HepG2 (cell line): Measurements from ENCODE around the gene CASKIN1. TPM values are rescaled to one million over a fixed set of nuclear protein-coding genes. Genes with fewer than 3 reads are reported as not detected.

Experiments used
- ATAC-seq: fragments of 200-7000 bp; cut with Tn5 transposase; 3 replicates; pipeline ENCODE4 v1.9.1; 2020; ENCODE audit warnings: mild to moderate bottlenecking, moderate library complexity
- BruUV-seq: library from RNA; stranded (reverse); fragments of 400-500 nt; replicated peaks from 2 replicates; lab custom pipeline; 2021; lab: Mats Ljungman, UMichigan
- CTCF ChIA-PET: fragments of 300-600 bp; formaldehyde crosslinking; extraction: SDS; loops from one replicate; lab custom pipeline; 2021; ENCODE audit warnings: low total read pairs, inconsistent platforms, low intra/inter-chr PET ratio; lab: Yijun Ruan, JAX
- POLR2A ChIA-PET: fragments of 350-600 bp; sonication (Branson Sonifier 250); formaldehyde crosslinking; loops from one replicate; lab custom pipeline; 2020; ENCODE audit warnings: antibody characterized with exemption, inconsistent platforms; lab: Yijun Ruan, JAX
- DNase-seq: peaks from one replicate; pipeline ENCODE4 v3.0.0-alpha.2; 2015; ENCODE audit warnings: low spot score
- FAIRE-seq: peaks from 3 replicates; lab custom pipeline; 2011; peaks lifted over from hg19 to GRCh38; lab: Jason Lieb, UNC
- H2AFZ ChIP-seq: one replicate; pipeline ENCODE4 v1.6.1; 2011; ENCODE audit warnings: low read length, inconsistent platforms
- H3K27ac ChIP-seq: fragments of 300-600 bp; 3 replicates; pipeline ENCODE4 v1.8.0; 2011; ENCODE audit warnings: mixed run types, mild to moderate bottlenecking, mixed read lengths, low read length, inconsistent platforms; ENCODE audit not compliant: insufficient read depth; ENCODE audit errors: extremely low read length
- H3K27me3 ChIP-seq, 2 experiments: fragments of 200-600 bp in 1 of 2; 2 replicates in 1 of 2; 3 replicates in 1 of 2; pipeline versions ENCODE4 v1.6.0 to v1.8.0; 2011; ENCODE audit warnings: low read length in 2 of 2, mild to moderate bottlenecking in 2 of 2, moderate library complexity in 2 of 2, inconsistent platforms in 1 of 2; ENCODE audit not compliant: insufficient read depth in 2 of 2, control insufficient read depth in 1 of 2
- H3K36me3 ChIP-seq, 2 experiments: fragments of 200-600 bp in 1 of 2; replicated peaks in 1 of 2; 2 replicates in 1 of 2; 3 replicates in 1 of 2; pipeline versions ENCODE4 v1.5.1 to v1.8.0; 2011; ENCODE audit warnings: low read length in 2 of 2, inconsistent platforms in 1 of 2; ENCODE audit not compliant: insufficient read depth in 2 of 2, control insufficient read depth in 1 of 2
- H3K4me1 ChIP-seq: 2 replicates; pipeline ENCODE4 v1.5.1; 2012; ENCODE audit warnings: low read length, inconsistent platforms; ENCODE audit not compliant: insufficient read depth
- H3K4me2 ChIP-seq: 2 replicates; pipeline ENCODE4 v1.6.0; 2011; ENCODE audit warnings: low read depth, low read length, inconsistent platforms
- H3K4me3 ChIP-seq, 3 experiments: fragments of 200-600 bp in 1 of 3; sonication (generic), shearing (Covaris generic) in 1 of 3; replicated peaks in 1 of 3; 2 replicates each; pipeline ENCODE4 v1.5.1; 2011 to 2016; ENCODE audit warnings: low read length in 3 of 3, inconsistent platforms in 2 of 3, low read depth in 2 of 3, mild to moderate bottlenecking in 2 of 3, control low read depth in 1 of 3, mixed read lengths in 1 of 3; ENCODE audit not compliant: insufficient read depth in 1 of 3
- H3K79me2 ChIP-seq: one replicate; pipeline ENCODE4 v1.6.1; 2011; ENCODE audit warnings: low read length, inconsistent platforms; ENCODE audit not compliant: insufficient read depth
- H3K9ac ChIP-seq: 2 replicates; pipeline ENCODE4 v1.6.0; 2011; ENCODE audit warnings: mild to moderate bottlenecking, low read depth, low read length, inconsistent platforms; ENCODE audit not compliant: insufficient read depth
- H3K9me3 ChIP-seq: 2 replicates; pipeline ENCODE4 v1.5.1; 2012; ENCODE audit warnings: mild to moderate bottlenecking, low read length
- H4K20me1 ChIP-seq: 2 replicates; pipeline ENCODE4 v1.6.0; 2011; ENCODE audit warnings: inconsistent platforms, mild to moderate bottlenecking, low read length, moderate library complexity; ENCODE audit not compliant: insufficient read depth
- AGO1 ChIP-seq: fragments of 200-400 bp; formaldehyde crosslinking; IDR thresholded peaks from 2 replicates; pipeline ENCODE4 v1.6.1; 2017; ENCODE audit warnings: mild to moderate bottlenecking, low read depth, low read length, moderate library complexity; ENCODE audit not compliant: poor library complexity, severe bottlenecking
- AGO2 ChIP-seq: fragments of 200-400 bp; formaldehyde crosslinking; optimal IDR thresholded peaks from 2 replicates; pipeline ENCODE3; 2017; ENCODE audit warnings: mild to moderate bottlenecking, low read depth, low read length, moderate library complexity
- AKAP8 ChIP-seq: sonication (generic); formaldehyde crosslinking; IDR thresholded peaks from 2 replicates; pipeline ENCODE4 v1.5.1; 2020; ENCODE audit warnings: mild to moderate bottlenecking, missing genetic modification reagents
- NFIB ChIP-seq: sonication (generic); formaldehyde crosslinking; IDR thresholded peaks from 2 replicates; pipeline ENCODE4 v1.9.0; 2021; ENCODE audit warnings: missing genetic modification reagents, mild to moderate bottlenecking, borderline replicate concordance
- POLR2G ChIP-seq: fragments of 200-400 bp; formaldehyde crosslinking; IDR thresholded peaks from 2 replicates; pipeline ENCODE4 v1.6.1; 2018; ENCODE audit warnings: mild to moderate bottlenecking, low read depth, low read length, moderate library complexity
- TEAD3 ChIP-seq: optimal IDR thresholded peaks from 2 replicates; pipeline ENCODE3; 2016; ENCODE audit warnings: borderline replicate concordance
- ZNF614 ChIP-seq: IDR thresholded peaks from 2 replicates; pipeline ENCODE4 v1.6.1; 2018; ENCODE audit warnings: missing biosample characterization, missing genetic modification reagents, inconsistent platforms, borderline replicate concordance
- WGBS: methylation state at CpG from one replicate; pipeline ENCODE4 v1.1.6; 2017; ENCODE audit warnings: low lambda C conversion rate; 5-methylcytosine and 5-hydroxymethylcytosine counted together
- in situ Hi-C: cut with HindIII; loops from 2 replicates; pipeline ENCODE4 v1.10.0; 2017; ENCODE audit warnings: low pct_unique_long_range_greater_than_20kb; ENCODE audit not compliant: extremely low pct_ligation_motif_present
- intact Hi-C: fragments of 100-400 bp; cut with micrococcal nuclease; formaldehyde crosslinking; loops from one replicate; pipeline ENCODE4 v1.10.0; 2022; ENCODE audit not compliant: unreplicated experiment
- polyA plus RNA-seq, 8 experiments: library from polyadenylated mRNA; depleted of rRNA in 3 of 8; stranded (reverse) in 7 of 8; unstranded in 1 of 8; fragments of >200 nt; fragmentation: Illumina TruSeq in 4 of 8; extraction: Trizol in 4 of 8; gene quantifications; 2 replicates each; pipeline versions ENCODE4 v1.2.1 to v1.2.3, GENCODE V29; 2011 to 2016; ENCODE audit warnings: low read depth in 4 of 8, missing spikeins in 1 of 8, mixed read lengths in 1 of 8; ENCODE audit not compliant: insufficient read depth in 1 of 8
- total RNA-seq, 5 experiments: library from RNA; depleted of rRNA; stranded (reverse); fragments of >200 nt; fragmentation: Illumina TruSeq; extraction: Trizol; gene quantifications; 2 replicates each; pipeline ENCODE4 v1.2.3, GENCODE V29; 2016; ENCODE audit warnings: low read depth in 1 of 5
- TF ChIP-seq, protein P1 (sequence below): sonication (generic); formaldehyde crosslinking; IDR thresholded peaks from 2 replicates; pipeline ENCODE4 v1.8.1; 2022; ENCODE audit warnings: low read depth, mild to moderate bottlenecking, missing genetic modification reagents

Gene CASKIN1
- total and polyA plus RNA-seq, 2 of the 13 experiments (the other 11 are each of a cell fraction or from before 2014, with no cell fraction given) = 1.2 to 2.2 TPM

DNA sequence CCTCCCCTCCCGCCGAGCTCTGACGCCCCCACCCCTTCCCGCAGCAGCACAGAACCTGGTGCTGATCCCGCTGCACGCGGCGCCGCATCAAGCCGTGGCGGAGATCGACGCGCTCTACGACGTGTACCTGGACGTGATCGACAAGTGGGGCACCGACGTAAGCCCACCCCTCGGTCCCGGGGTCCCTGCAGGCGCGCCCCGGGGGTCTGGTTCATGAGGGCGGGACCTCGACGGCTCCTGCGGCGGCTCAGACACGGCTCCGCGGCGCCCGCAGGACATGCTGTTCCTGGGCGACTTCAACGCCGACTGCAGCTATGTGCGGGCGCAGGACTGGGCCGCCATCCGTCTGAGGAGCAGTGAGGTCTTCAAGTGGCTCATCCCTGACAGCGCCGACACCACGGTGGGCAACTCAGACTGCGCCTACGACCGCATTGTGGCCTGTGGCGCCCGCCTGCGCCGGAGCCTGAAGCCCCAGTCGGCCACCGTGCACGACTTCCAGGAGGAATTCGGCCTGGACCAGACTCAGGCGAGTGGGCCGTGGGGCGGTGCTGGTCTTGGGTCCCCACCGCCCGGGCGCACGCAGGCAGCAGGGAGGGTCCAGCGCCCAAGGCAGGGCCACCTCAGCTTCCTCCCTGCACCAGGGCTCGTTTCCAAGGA is 41.2 kb upstream of the CASKIN1 start:
- H3K4me2 ChIP-seq = no peak overlapping the region
- in situ Hi-C loops (no loop called here), intact Hi-C loops (no loop called here)
- H3K79me2 ChIP-seq = no peaks in the 10 kb centered on the region
- 0 out of 2 replicates have a peak, but pooled peaks cover 2% of the 10 kb centered on the region for H4K20me1 ChIP-seq
- H3K9me3 ChIP-seq = no peaks in the 10 kb centered on the region
- no peak overlapping the region for H2AFZ ChIP-seq
- no peak for FAIRE-seq
- DNase-seq = no peak
- ATAC-seq = no peak; the same call in 2 of the 3 replicates
- CTCF ChIA-PET = no interaction called here
- POLR2A ChIA-PET = interaction anchor here (1.9 to 3.5 kb wide), 2 partner anchors 11 to 13 kb away, joined by 11 to 16 read pairs; partner anchors contain the start of gene ECI1
- H3K4me1 ChIP-seq = peaks cover 31% of the 10 kb centered on the region
- H3K27me3 ChIP-seq = no peaks in the 10 kb centered on the region
- no peak overlapping the region for H3K9ac ChIP-seq
- no TSS peak for BruUV-seq
- TF ChIP-seq AKAP8 (peak; percentile 71; the same call in 1 of the 2 replicates), NFIB (CRISPR knock-in tag) (no peak), POLR2G (peak; percentile 5; the same call in 1 of the 2 replicates), ZNF614 (no peak), AGO1 (peak; percentile 69), TEAD3 (CRISPR knock-in tag) (no peak), AGO2 (peak; percentile 77)
- TF ChIP-seq, protein P1, sequence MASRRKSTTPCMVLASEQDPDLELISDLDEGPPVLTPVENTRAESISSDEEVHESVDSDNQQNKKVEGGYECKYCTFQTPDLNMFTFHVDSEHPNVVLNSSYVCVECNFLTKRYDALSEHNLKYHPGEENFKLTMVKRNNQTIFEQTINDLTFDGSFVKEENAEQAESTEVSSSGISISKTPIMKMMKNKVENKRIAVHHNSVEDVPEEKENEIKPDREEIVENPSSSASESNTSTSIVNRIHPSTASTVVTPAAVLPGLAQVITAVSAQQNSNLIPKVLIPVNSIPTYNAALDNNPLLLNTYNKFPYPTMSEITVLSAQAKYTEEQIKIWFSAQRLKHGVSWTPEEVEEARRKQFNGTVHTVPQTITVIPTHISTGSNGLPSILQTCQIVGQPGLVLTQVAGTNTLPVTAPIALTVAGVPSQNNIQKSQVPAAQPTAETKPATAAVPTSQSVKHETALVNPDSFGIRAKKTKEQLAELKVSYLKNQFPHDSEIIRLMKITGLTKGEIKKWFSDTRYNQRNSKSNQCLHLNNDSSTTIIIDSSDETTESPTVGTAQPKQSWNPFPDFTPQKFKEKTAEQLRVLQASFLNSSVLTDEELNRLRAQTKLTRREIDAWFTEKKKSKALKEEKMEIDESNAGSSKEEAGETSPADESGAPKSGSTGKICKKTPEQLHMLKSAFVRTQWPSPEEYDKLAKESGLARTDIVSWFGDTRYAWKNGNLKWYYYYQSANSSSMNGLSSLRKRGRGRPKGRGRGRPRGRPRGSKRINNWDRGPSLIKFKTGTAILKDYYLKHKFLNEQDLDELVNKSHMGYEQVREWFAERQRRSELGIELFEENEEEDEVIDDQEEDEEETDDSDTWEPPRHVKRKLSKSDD = 0 out of 2 replicates have a peak, but pooled peaks have one; percentile 52
- no peak overlapping the region for H3K4me3 ChIP-seq
- H3K27ac ChIP-seq = no peak overlapping the region
- peaks cover 3 to 13% of the 10 kb centered on the region in 2 experiments; a peak in 4 of 5 replicates for H3K36me3 ChIP-seq
- WGBS = 84% methylated on average over 31 of the region's 65 CpGs
